Mesothelial cell of epicardium (in vitro differentiated cells): ENCODE results near the gene OR9A2. TPM values are rescaled to one million over a fixed set of nuclear protein-coding genes. Genes with fewer than 3 reads are reported as not detected.

Source experiments
- DNase-seq, 2 experiments: peaks; one replicate each; pipeline ENCODE4 v3.0.0; 2021; ENCODE audit warnings: low spot score in 2 of 2; ENCODE audit not compliant: unreplicated experiment in 2 of 2
- H3K27ac Mint-ChIP-seq: 2 replicates; pipeline ENCODE4 v1.8.0; 2021; ENCODE audit warnings: mixed read lengths
- H3K27me3 Mint-ChIP-seq: 2 replicates; pipeline ENCODE4 v1.8.0; 2021; ENCODE audit warnings: low read depth, mixed read lengths
- H3K36me3 Mint-ChIP-seq: 2 replicates; pipeline ENCODE4 v1.8.0; 2021; ENCODE audit warnings: mixed read lengths
- H3K4me1 Mint-ChIP-seq: 2 replicates; pipeline ENCODE4 v1.8.0; 2021; ENCODE audit warnings: mixed read lengths
- H3K4me3 Mint-ChIP-seq: 2 replicates; pipeline ENCODE4 v1.8.0; 2021; ENCODE audit warnings: mild to moderate bottlenecking, moderate library complexity, mixed read lengths
- H3K9me3 Mint-ChIP-seq: 2 replicates; pipeline ENCODE4 v1.8.0; 2021; ENCODE audit warnings: mixed read lengths
- CTCF ChIP-seq: fragments of 200-600 bp; sonication (generic); IDR thresholded peaks from one replicate; pipeline ENCODE4 v1.5.0; 2021; ENCODE audit warnings: antibody characterized with exemption; ENCODE audit not compliant: unreplicated experiment
- total RNA-seq: library from RNA; stranded (reverse); gene quantifications from 3 replicates; pipeline ENCODE4 v1.2.1, GENCODE V29; 2021

Gene OR9A2
- total RNA-seq, 1 donor from 2014 or later: 0.42 TPM

DNA sequence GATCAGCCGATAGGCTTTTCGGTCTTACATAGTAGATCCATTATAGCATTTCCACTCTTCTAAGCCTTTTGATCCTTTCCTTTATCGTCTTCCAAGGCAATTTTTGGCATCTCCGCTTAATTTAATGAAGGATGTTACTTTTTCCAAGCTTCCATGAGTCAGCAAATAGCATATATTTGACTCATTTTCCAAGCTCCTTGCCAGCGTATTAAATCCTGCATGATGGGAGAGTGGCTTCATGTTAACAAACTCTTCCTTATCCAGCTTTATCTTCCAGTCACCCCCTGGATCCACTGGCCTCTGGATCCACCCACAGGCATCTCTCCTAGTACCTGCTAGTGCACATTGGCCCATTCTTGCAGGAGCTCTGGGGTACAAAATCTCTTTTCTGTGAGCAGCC is 13.0 kb downstream of the OR9A2 start:
- Mint-ChIP-seq H3K4me3 (no peak overlapping the region), H3K27me3 (no peaks in the 10 kb centered on the region), H3K27ac (peak overlapping the region; percentile 74), H3K9me3 (peaks cover 2% of the 10 kb centered on the region), H3K36me3 (no peaks in the 10 kb centered on the region), H3K4me1 (peaks cover 24% of the 10 kb centered on the region)
- TF ChIP-seq CTCF: no peak
- DNase-seq: no peak

- H3K36me3 Mint-ChIP-seq: no peaks in the 10 kb centered on the region
- H3K27ac Mint-ChIP-seq: peak overlapping the region; percentile 74
- peaks cover 24% of the 10 kb centered on the region for H3K4me1 Mint-ChIP-seq
- H3K9me3 Mint-ChIP-seq: no peaks in the 10 kb centered on the region
- DNase-seq: no peak
- no peak overlapping the region for H3K4me3 Mint-ChIP-seq
- no peak for TF ChIP-seq CTCF
- no peaks in the 10 kb centered on the region for H3K27me3 Mint-ChIP-seq
These were observed 13.5 kb downstream of the OR9A2 start for GRCh38 chr7:143013473-143013872.

DNA sequence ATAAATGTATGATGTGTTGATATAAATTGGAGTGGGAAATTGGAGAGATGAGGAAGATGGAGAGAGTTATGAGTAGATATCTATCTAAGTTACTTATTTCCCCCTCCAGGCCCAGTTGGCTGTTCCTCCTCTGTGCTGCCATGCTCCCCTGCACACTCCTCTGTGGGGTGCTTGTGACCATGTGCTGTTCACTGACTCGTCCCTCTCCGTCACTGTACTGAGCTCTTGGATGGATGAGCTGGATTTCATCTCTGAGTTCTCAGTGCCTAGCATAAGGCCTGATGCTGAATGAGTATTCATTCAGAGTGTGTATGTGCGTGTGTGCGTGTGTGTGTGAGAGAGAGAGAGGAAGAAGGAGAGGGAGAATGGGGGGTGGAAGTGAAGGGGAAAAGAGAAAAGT is 14.5 kb downstream of the OR9A2 start:
- Mint-ChIP-seq H3K9me3 (no peaks in the 10 kb centered on the region), H3K27me3 (peaks cover 3% of the 10 kb centered on the region), H3K36me3 (no peaks in the 10 kb centered on the region), H3K4me3 (no peak overlapping the region), H3K4me1 (peaks cover 27% of the 10 kb centered on the region), H3K27ac (no peak overlapping the region)
- no peak for DNase-seq
- TF ChIP-seq CTCF: no peak

- Mint-ChIP-seq H3K4me1 (peaks cover 27% of the 10 kb centered on the region), H3K9me3 (no peaks in the 10 kb centered on the region), H3K36me3 (no peaks in the 10 kb centered on the region), H3K27ac (no peak overlapping the region), H3K27me3 (peaks cover 3% of the 10 kb centered on the region), H3K4me3 (no peak overlapping the region)
- TF ChIP-seq CTCF: no peak
- DNase-seq: no peak
These were observed 14.9 kb downstream of the OR9A2 start for GRCh38 chr7:143012001-143012400.

GRCh38 chr7:143008007-143008901 is 18.7 kb downstream of the OR9A2 start:
- peaks cover 2% of the 10 kb centered on the region for H3K9me3 Mint-ChIP-seq
- H3K27ac Mint-ChIP-seq: no peak overlapping the region
- peak; percentile 99 for TF ChIP-seq CTCF
- H3K36me3 Mint-ChIP-seq: peaks cover 1% of the 10 kb centered on the region
- H3K27me3 Mint-ChIP-seq: peaks cover 18% of the 10 kb centered on the region
- peaks cover 6% of the 10 kb centered on the region for H3K4me1 Mint-ChIP-seq
- peak; percentile 57 to 88 for DNase-seq
- no peak overlapping the region for H3K4me3 Mint-ChIP-seq
